Measurements from ENCODE around the gene FCN3. TPM values are rescaled to one million over a fixed set of nuclear protein-coding genes. Genes with fewer than 3 reads are reported as not detected.

The FCN3 gene
- total and polyA plus RNA-seq, 2 donors (not counting 1 experiment from before 2014, with no cell fraction given) = not detected

DNA sequence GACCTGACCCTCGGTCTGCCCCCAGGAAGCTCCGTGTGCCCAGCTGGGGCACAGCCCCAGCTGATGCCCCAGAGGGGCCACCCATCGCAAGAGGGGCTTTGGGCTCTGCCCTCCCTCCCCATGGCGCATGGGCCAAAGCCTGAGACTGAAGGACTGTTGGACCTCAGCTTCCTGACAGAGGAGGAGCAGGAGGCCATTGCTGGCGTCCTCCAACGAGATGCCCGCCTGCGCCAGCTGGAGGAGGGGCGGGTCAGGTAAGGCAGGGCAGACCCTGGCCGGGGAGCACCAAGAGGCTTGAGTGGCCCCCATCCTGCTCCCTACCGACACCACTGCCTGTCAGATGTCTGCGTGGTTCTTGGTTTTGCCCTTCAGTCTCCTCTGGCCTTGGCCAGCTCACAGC is 29.4 kb downstream of the FCN3 start:
- Histone ChIP-seq H3K27ac (ENCODE audit: low read length in 2 of 2) (no peak overlapping the region), H2AFZ (ENCODE audit: insufficient read depth, low read depth, low read length, poor library complexity, severe bottlenecking) (no peak overlapping the region), H3K4me1 (ENCODE audit: control insufficient read depth in 2 of 2, insufficient read depth in 2 of 2, low read length in 2 of 2) (peaks cover 29 to 51% of the 10 kb centered on the region in 2 donors), H3K36me3 (replicated peaks in 1 of 2; ENCODE audit: control extremely low read depth in 1 of 2, control insufficient read depth in 1 of 2, extremely low read depth in 1 of 2, insufficient read depth in 2 of 2, low read length in 1 of 2) (peaks cover 0 to 42% of the 10 kb centered on the region in 2 experiments), H3K9me3 (ENCODE audit: control extremely low read depth in 1 of 3, control insufficient read depth in 2 of 3, insufficient read depth in 1 of 3, low read length in 2 of 3) (peaks cover 0 to 2% (median 0%) of the 10 kb centered on the region in 3 donors), H3K27me3 (replicated peaks in 1 of 4; ENCODE audit: control extremely low read depth in 1 of 4, control insufficient read depth in 3 of 4, insufficient read depth in 4 of 4, low read length in 3 of 4) (no peaks in the 10 kb centered on the region), H3K4me3 (ENCODE audit: control extremely low read depth in 1 of 5, extremely low read depth in 1 of 5, insufficient read depth in 1 of 5, low read depth in 2 of 5, low read length in 4 of 5) (no peak overlapping the region), H3K9ac (ENCODE audit: low read length) (no peak overlapping the region), H4K20me1 (ENCODE audit: control insufficient read depth, insufficient read depth, low read length, poor library complexity, severe bottlenecking) (peaks cover 12% of the 10 kb centered on the region), H3K79me2 (ENCODE audit: control insufficient read depth, insufficient read depth, low read length) (peaks cover 59% of the 10 kb centered on the region), H3K4me2 (replicated peaks; ENCODE audit: low read depth, low read length, poor library complexity, severe bottlenecking) (peak overlapping the region; percentile 38)
- intact Hi-C loops (cut with micrococcal nuclease) = no loop called here
- no peak overlapping the region for H3K4me3 Mint-ChIP-seq
- WGBS (ENCODE audit: insufficient coverage) = 94% methylated on average over 12 of the region's 12 CpGs
- H3K27ac Mint-ChIP-seq = no peak overlapping the region
- TF ChIP-seq, protein P1, sequence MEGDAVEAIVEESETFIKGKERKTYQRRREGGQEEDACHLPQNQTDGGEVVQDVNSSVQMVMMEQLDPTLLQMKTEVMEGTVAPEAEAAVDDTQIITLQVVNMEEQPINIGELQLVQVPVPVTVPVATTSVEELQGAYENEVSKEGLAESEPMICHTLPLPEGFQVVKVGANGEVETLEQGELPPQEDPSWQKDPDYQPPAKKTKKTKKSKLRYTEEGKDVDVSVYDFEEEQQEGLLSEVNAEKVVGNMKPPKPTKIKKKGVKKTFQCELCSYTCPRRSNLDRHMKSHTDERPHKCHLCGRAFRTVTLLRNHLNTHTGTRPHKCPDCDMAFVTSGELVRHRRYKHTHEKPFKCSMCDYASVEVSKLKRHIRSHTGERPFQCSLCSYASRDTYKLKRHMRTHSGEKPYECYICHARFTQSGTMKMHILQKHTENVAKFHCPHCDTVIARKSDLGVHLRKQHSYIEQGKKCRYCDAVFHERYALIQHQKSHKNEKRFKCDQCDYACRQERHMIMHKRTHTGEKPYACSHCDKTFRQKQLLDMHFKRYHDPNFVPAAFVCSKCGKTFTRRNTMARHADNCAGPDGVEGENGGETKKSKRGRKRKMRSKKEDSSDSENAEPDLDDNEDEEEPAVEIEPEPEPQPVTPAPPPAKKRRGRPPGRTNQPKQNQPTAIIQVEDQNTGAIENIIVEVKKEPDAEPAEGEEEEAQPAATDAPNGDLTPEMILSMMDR (IDR thresholded peaks at IDR 0.05) = no peak
- TF ChIP-seq EZH2 (IDR thresholded peaks at IDR 0.05; ENCODE audit: borderline replicate concordance, insufficient read depth, low read depth, low read length, poor library complexity, severe bottlenecking) = no peak
- DNase-seq (no peak), ATAC-seq (ENCODE audit: low read depth) (no peak)
- H3K4me1 Mint-ChIP-seq = peaks cover 56% of the 10 kb centered on the region
- ChIA-PET CTCF (interaction anchor here (0.5 to 12.7 kb wide), 5 partner anchors 12 to 145 kb away, joined by 3 to 132 read pairs (median 4); partner anchors contain the start of gene MAP3K6), POLR2A (interaction anchor here (0.9 to 1.4 kb wide), 2 partner anchors 9 to 20 kb away, joined by 3 to 7 read pairs; no protein-coding TSS in a partner anchor)
- no peaks in the 10 kb centered on the region for H3K27me3 Mint-ChIP-seq
- H3K9me3 Mint-ChIP-seq (ENCODE audit: insufficient read depth) = no peaks in the 10 kb centered on the region

GRCh38 chr1:27343639-27344025 is 31.0 kb downstream of the FCN3 start:
- peak overlapping the region; percentile 77 for H3K9ac ChIP-seq (ENCODE audit: low read length)
- no peak for DNase-seq
- POLR2A ChIA-PET = interaction anchor here (0.9 to 1.6 kb wide), 2 partner anchors 14 to 96 kb away, joined by 4 to 6 read pairs; no protein-coding TSS in a partner anchor
- TF ChIP-seq, protein P1 (IDR thresholded peaks at IDR 0.05) = no peak
- TF ChIP-seq EZH2 (IDR thresholded peaks at IDR 0.05; ENCODE audit: borderline replicate concordance, insufficient read depth, low read depth, low read length, poor library complexity, severe bottlenecking) = no peak
- Mint-ChIP-seq H3K27me3 (no peaks in the 10 kb centered on the region), H3K4me3 (peak overlapping the region; percentile 96), H3K9me3 (ENCODE audit: insufficient read depth) (no peaks in the 10 kb centered on the region), H3K27ac (peak overlapping the region; percentile 98), H3K4me1 (peaks cover 67% of the 10 kb centered on the region)
- H3K27me3 ChIP-seq (replicated peaks in 1 of 4; ENCODE audit: control extremely low read depth in 1 of 4, control insufficient read depth in 3 of 4, insufficient read depth in 4 of 4, low read length in 3 of 4) = no peaks in the 10 kb centered on the region
- peaks cover 37 to 60% of the 10 kb centered on the region in 2 donors for H3K4me1 ChIP-seq (ENCODE audit: control insufficient read depth in 2 of 2, insufficient read depth in 2 of 2, low read length in 2 of 2)
- 0% methylated on average over 1 of the region's 5 CpGs for WGBS (ENCODE audit: insufficient coverage)
- CTCF ChIA-PET = interaction anchor here (0.6 to 12.7 kb wide), 4 partner anchors 11 to 425 kb away, joined by 3 to 132 read pairs (median 18); no protein-coding TSS in a partner anchor
- peaks cover 51% of the 10 kb centered on the region for H3K79me2 ChIP-seq (ENCODE audit: control insufficient read depth, insufficient read depth, low read length)
- intact Hi-C loops (cut with micrococcal nuclease) = no loop called here
- H3K4me2 ChIP-seq (replicated peaks; ENCODE audit: low read depth, low read length, poor library complexity, severe bottlenecking) = peak overlapping the region; percentile 89
- peaks cover 12% of the 10 kb centered on the region for H4K20me1 ChIP-seq (ENCODE audit: control insufficient read depth, insufficient read depth, low read length, poor library complexity, severe bottlenecking)
- H3K9me3 ChIP-seq (ENCODE audit: control extremely low read depth in 1 of 3, control insufficient read depth in 2 of 3, insufficient read depth in 1 of 3, low read length in 2 of 3) = peaks cover 0 to 7% (median 0%) of the 10 kb centered on the region in 3 donors
- peaks cover 0 to 33% of the 10 kb centered on the region in 2 experiments for H3K36me3 ChIP-seq (replicated peaks in 1 of 2; ENCODE audit: control extremely low read depth in 1 of 2, control insufficient read depth in 1 of 2, extremely low read depth in 1 of 2, insufficient read depth in 2 of 2, low read length in 1 of 2)
- peak overlapping the region; percentile 84 for H2AFZ ChIP-seq (ENCODE audit: insufficient read depth, low read depth, low read length, poor library complexity, severe bottlenecking)
- peak overlapping the region; percentile 61 to 89 (median 78) for H3K4me3 ChIP-seq (ENCODE audit: control extremely low read depth in 1 of 5, extremely low read depth in 1 of 5, insufficient read depth in 1 of 5, low read depth in 2 of 5, low read length in 4 of 5)
- no peak for ATAC-seq (ENCODE audit: low read depth)
- H3K27ac ChIP-seq (ENCODE audit: low read length in 2 of 2) = peak overlapping the region; percentile 85 to 88
